OCI-LY7 (cell line): Measurements from ENCODE around the gene CPD. TPM values are rescaled to one million over a fixed set of nuclear protein-coding genes. Genes with fewer than 3 reads are reported as not detected.

Experiments used
- BruUV-seq: library from RNA; stranded (reverse); fragments of 400-500 nt; replicated peaks from 2 replicates; lab custom pipeline; 2021; lab: Mats Ljungman, UMichigan
- CTCF ChIA-PET: fragments of 300-600 bp; sonication (Branson Sonifier 250); formaldehyde crosslinking; loops from one replicate; lab custom pipeline; 2022; ENCODE audit warnings: antibody characterized with exemption; ENCODE audit not compliant: unreplicated experiment; lab: Charles Lee
- POLR2A ChIA-PET: fragments of 300-600 bp; sonication (Branson Sonifier 250); formaldehyde crosslinking; loops from one replicate; lab custom pipeline; 2022; ENCODE audit warnings: antibody characterized with exemption; lab: Charles Lee
- DNase-seq: peaks from one replicate; pipeline ENCODE4 v3.0.0-alpha.2; 2015; ENCODE audit warnings: low spot score
- H2AFZ ChIP-seq: fragments of 200-600 bp; sonication (generic), shearing (Covaris generic); 2 replicates; pipeline ENCODE4 v1.6.1; 2014; ENCODE audit warnings: mild to moderate bottlenecking, antibody characterized with exemption, low read length, moderate library complexity
- H3K27ac ChIP-seq: fragments of 200-600 bp; sonication (generic); 2 replicates; pipeline ENCODE4 v1.5.1; 2014; ENCODE audit warnings: mixed run types, low read depth, mild to moderate bottlenecking, moderate library complexity, low read length, inconsistent platforms; ENCODE audit not compliant: poor library complexity, severe bottlenecking
- H3K36me3 ChIP-seq: fragments of 200-600 bp; sonication (generic); 2 replicates; pipeline ENCODE4 v1.6.1; 2014; ENCODE audit warnings: mild to moderate bottlenecking, antibody characterized with exemption, low read length, moderate library complexity, mixed read lengths; ENCODE audit not compliant: insufficient read depth
- H3K4me1 ChIP-seq: fragments of 200-600 bp; sonication (generic); 2 replicates; pipeline ENCODE4 v1.5.1; 2014; ENCODE audit warnings: mild to moderate bottlenecking, low read length; ENCODE audit not compliant: insufficient read depth, poor library complexity, severe bottlenecking
- H3K4me2 ChIP-seq: fragments of 200-600 bp; sonication (generic); 2 replicates; pipeline ENCODE4 v1.6.1; 2014; ENCODE audit warnings: mild to moderate bottlenecking, low read length
- H3K4me3 ChIP-seq: fragments of 200-600 bp; sonication (generic); 2 replicates; pipeline ENCODE4 v1.5.1; 2014; ENCODE audit warnings: mild to moderate bottlenecking, low read depth, low read length; ENCODE audit not compliant: poor library complexity, severe bottlenecking
- H3K79me2 ChIP-seq: fragments of 200-600 bp; sonication (generic); 2 replicates; pipeline ENCODE4 v1.6.1; 2016; ENCODE audit warnings: low read depth, mild to moderate bottlenecking, low read length, moderate library complexity, mixed read lengths; ENCODE audit not compliant: insufficient read depth
- H3K9me2 ChIP-seq: fragments of 200-600 bp; sonication (generic); 2 replicates; pipeline ENCODE4 v1.6.1; 2016; ENCODE audit warnings: mild to moderate bottlenecking, low read length, mixed read lengths; ENCODE audit not compliant: insufficient read depth
- H3K9me3 ChIP-seq: fragments of 200-600 bp; sonication (generic); 2 replicates; pipeline ENCODE4 v1.6.1; 2014; ENCODE audit warnings: mild to moderate bottlenecking, mixed run types, low read length, mixed read lengths
- H4K20me1 ChIP-seq: fragments of 200-600 bp; sonication (generic); 2 replicates; pipeline ENCODE4 v1.6.1; 2014; ENCODE audit warnings: mild to moderate bottlenecking, antibody characterized with exemption, low read length, moderate library complexity, mixed read lengths; ENCODE audit not compliant: insufficient read depth
- EZH2phosphoT487 ChIP-seq: fragments of 200-600 bp; sonication (generic); IDR thresholded peaks from 2 replicates; pipeline ENCODE4 v1.6.1; 2018; ENCODE audit warnings: low read depth, borderline replicate concordance, mild to moderate bottlenecking, mixed run types, antibody characterized with exemption, low read length, moderate library complexity, mixed read lengths
- intact Hi-C: fragments of 100-400 bp; cut with micrococcal nuclease; formaldehyde crosslinking; loops from one replicate; pipeline ENCODE4 v1.10.0; 2022; ENCODE audit not compliant: unreplicated experiment
- total RNA-seq, 2 experiments: library from RNA; depleted of rRNA in 1 of 2; stranded (reverse); fragments of >200 nt in 1 of 2; shearing (Covaris generic) in 1 of 2; gene quantifications; 2 replicates each; pipeline ENCODE4 v1.2.3, GENCODE V29; 2014 to 2022
- TF ChIP-seq, protein P1 (sequence below): fragments of 200-600 bp; sonication (generic); conservative IDR thresholded peaks from 2 replicates; pipeline ENCODE4 v1.5.1; 2014; ENCODE audit warnings: mild to moderate bottlenecking, antibody characterized with exemption, low read length, moderate library complexity, mixed read lengths

The CPD gene
- total RNA-seq, 2 experiments from 2014 or later = 16.4 to 24.0 TPM

GRCh38 chr17:30393491-30393890 lies 14.8 kb downstream of the CPD start:
- POLR2A ChIA-PET = no interaction called here
- H3K9me2 ChIP-seq = no peaks in the 10 kb centered on the region
- no TSS peak for BruUV-seq
- H2AFZ ChIP-seq = no peak overlapping the region
- TF ChIP-seq EZH2phosphoT487 = no peak
- TF ChIP-seq, protein P1, sequence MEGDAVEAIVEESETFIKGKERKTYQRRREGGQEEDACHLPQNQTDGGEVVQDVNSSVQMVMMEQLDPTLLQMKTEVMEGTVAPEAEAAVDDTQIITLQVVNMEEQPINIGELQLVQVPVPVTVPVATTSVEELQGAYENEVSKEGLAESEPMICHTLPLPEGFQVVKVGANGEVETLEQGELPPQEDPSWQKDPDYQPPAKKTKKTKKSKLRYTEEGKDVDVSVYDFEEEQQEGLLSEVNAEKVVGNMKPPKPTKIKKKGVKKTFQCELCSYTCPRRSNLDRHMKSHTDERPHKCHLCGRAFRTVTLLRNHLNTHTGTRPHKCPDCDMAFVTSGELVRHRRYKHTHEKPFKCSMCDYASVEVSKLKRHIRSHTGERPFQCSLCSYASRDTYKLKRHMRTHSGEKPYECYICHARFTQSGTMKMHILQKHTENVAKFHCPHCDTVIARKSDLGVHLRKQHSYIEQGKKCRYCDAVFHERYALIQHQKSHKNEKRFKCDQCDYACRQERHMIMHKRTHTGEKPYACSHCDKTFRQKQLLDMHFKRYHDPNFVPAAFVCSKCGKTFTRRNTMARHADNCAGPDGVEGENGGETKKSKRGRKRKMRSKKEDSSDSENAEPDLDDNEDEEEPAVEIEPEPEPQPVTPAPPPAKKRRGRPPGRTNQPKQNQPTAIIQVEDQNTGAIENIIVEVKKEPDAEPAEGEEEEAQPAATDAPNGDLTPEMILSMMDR = no peak
- H3K4me2 ChIP-seq = no peak overlapping the region
- no peaks in the 10 kb centered on the region for H3K4me1 ChIP-seq
- H3K4me3 ChIP-seq = no peak overlapping the region
- no peaks in the 10 kb centered on the region for H3K9me3 ChIP-seq
- DNase-seq = no peak
- H3K27ac ChIP-seq = no peak overlapping the region
- intact Hi-C loops = no loop called here
- H3K36me3 ChIP-seq = no peaks in the 10 kb centered on the region
- H4K20me1 ChIP-seq = no peaks in the 10 kb centered on the region
- CTCF ChIA-PET = interaction anchor here (0.5 kb wide), 1 partner anchor 463 kb away, joined by 3 read pairs; no protein-coding TSS in a partner anchor
- no peaks in the 10 kb centered on the region for H3K79me2 ChIP-seq

DNA sequence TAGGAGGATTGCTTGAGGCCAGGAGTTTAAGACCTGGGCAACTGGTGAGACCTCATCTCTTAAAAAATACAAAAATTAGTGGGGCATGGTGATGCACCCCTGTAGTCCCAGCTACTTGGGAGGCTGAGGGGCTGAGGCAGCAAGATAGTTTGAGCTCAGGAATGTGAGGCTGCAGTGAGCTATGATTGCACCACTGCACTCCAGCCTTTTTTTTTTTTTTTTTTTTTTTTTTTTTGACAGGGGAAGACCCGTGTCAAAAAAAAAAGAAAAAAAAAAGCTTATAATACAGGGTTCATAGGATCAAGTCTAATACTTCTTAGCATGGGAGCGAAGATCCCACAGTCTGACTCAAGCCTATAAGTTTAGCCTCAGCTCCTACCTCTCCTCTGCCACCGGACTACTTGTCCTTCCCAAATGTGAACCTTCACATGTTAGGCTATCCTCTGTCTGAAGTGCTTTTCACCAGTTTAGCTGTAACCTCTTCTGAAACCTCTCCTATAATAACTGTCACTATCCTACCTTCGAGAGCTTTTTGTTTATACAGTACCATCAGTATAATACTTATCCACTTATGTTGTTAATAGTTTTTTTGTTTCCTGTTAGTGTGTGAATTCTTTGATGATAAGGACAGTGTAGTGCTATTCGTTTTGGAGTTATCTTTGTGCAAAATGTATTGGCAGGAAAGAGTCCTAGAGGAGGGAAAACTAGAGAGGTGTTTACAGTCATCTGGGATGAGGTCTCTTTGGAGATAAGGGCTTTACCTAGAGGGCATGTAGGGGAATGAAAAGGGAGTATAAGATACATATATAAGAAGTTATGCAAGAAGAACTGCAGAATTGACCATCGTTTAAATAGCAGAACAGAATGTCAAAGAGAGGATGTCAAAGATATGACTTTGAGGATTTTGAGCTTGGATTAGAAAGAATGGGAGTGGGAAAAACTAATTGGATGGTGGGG lies 15.5 kb downstream of the CPD start:
- Histone ChIP-seq H3K36me3 (no peaks in the 10 kb centered on the region), H4K20me1 (no peaks in the 10 kb centered on the region), H3K9me2 (no peaks in the 10 kb centered on the region), H3K4me2 (no peak overlapping the region), H3K4me3 (no peak overlapping the region), H3K27ac (no peak overlapping the region), H3K79me2 (no peaks in the 10 kb centered on the region), H3K4me1 (no peaks in the 10 kb centered on the region), H2AFZ (no peak overlapping the region), H3K9me3 (no peaks in the 10 kb centered on the region)
- TF ChIP-seq, protein P1 = no peak
- TF ChIP-seq EZH2phosphoT487 = no peak
- intact Hi-C loops = no loop called here
- BruUV-seq = no TSS peak
- CTCF ChIA-PET = interaction anchor here (0.5 kb wide), 1 partner anchor 463 kb away, joined by 3 read pairs; no protein-coding TSS in a partner anchor
- DNase-seq = no peak
- POLR2A ChIA-PET = interaction anchor here (1.0 kb wide), 1 partner anchor 10 kb away, joined by 4 read pairs; no protein-coding TSS in a partner anchor
